Measurements from ENCODE around the gene ZDHHC3. TPM values are rescaled to one million over a fixed set of nuclear protein-coding genes. Genes with fewer than 3 reads are reported as not detected.

Gene ZDHHC3
- total RNA-seq, 2 donors from 2014 or later = 63.7 to 69.7 TPM

- no peak overlapping the region for H3K4me3 Mint-ChIP-seq
- TF ChIP-seq CTCF (conservative IDR thresholded peaks at IDR 0.05) = no peak
- no peak overlapping the region for H3K27ac Mint-ChIP-seq
- H3K9ac ChIP-seq (ENCODE audit: extremely low read depth, low read length, poor library complexity, severe bottlenecking) = no peak overlapping the region
- DNase-seq = no peak
- H3K4me1 ChIP-seq (ENCODE audit: control insufficient read depth, insufficient read depth, low read length) = no peaks in the 10 kb centered on the region
- H3K4me1 Mint-ChIP-seq = peaks cover 7% of the 10 kb centered on the region
- WGBS, 2 experiments (ENCODE audit: insufficient coverage in 1 of 2, insufficient read length in 1 of 2) = 92 to 96% methylated on average over 3 of the region's 3 CpGs
- H3K9me3 ChIP-seq (ENCODE audit: control insufficient read depth, low read length) = no peaks in the 10 kb centered on the region
- H3K27me3 Mint-ChIP-seq (ENCODE audit: insufficient read depth) = peaks cover 6% of the 10 kb centered on the region
- H3K36me3 Mint-ChIP-seq (ENCODE audit: low read depth) = no peaks in the 10 kb centered on the region
- no peak overlapping the region for H3K27ac ChIP-seq (ENCODE audit: low read depth, low read length)
- H3K9me3 Mint-ChIP-seq = no peaks in the 10 kb centered on the region
- H3K36me3 ChIP-seq (ENCODE audit: control insufficient read depth, insufficient read depth, low read length) = no peaks in the 10 kb centered on the region
- H3K4me3 ChIP-seq (ENCODE audit: low read length) = no peak overlapping the region
- no peaks in the 10 kb centered on the region for H3K27me3 ChIP-seq (ENCODE audit: control insufficient read depth, insufficient read depth, low read length, poor library complexity, severe bottlenecking)
Observed at GRCh38 chr3:44910693-44911092, 65.3 kb downstream of the ZDHHC3 start.

- H3K4me1 Mint-ChIP-seq = peaks cover 5% of the 10 kb centered on the region
Observed at GRCh38 chr3:44909063-44909462, 66.9 kb downstream of the ZDHHC3 start.

GRCh38 chr3:44907612-44908011 lies 68.4 kb downstream of the ZDHHC3 start:
- H3K27ac ChIP-seq (ENCODE audit: low read depth, low read length) = no peak overlapping the region
- H3K9me3 Mint-ChIP-seq = no peaks in the 10 kb centered on the region
- H3K36me3 Mint-ChIP-seq (ENCODE audit: low read depth) = no peaks in the 10 kb centered on the region
- H3K4me1 Mint-ChIP-seq = peaks cover 5% of the 10 kb centered on the region
- H3K9me3 ChIP-seq (ENCODE audit: control insufficient read depth, low read length) = no peaks in the 10 kb centered on the region
- no peaks in the 10 kb centered on the region for H3K36me3 ChIP-seq (ENCODE audit: control insufficient read depth, insufficient read depth, low read length)
- WGBS, 2 experiments (ENCODE audit: insufficient coverage in 1 of 2, insufficient read length in 1 of 2) = 88 to 89% methylated on average over 3 to 4 of the region's 4 CpGs
- no peak for TF ChIP-seq CTCF (conservative IDR thresholded peaks at IDR 0.05)
- H3K27me3 ChIP-seq (ENCODE audit: control insufficient read depth, insufficient read depth, low read length, poor library complexity, severe bottlenecking) = no peaks in the 10 kb centered on the region
- H3K4me3 Mint-ChIP-seq = no peak overlapping the region
- no peak overlapping the region for H3K27ac Mint-ChIP-seq
- no peak overlapping the region for H3K4me3 ChIP-seq (ENCODE audit: low read length)
- H3K9ac ChIP-seq (ENCODE audit: extremely low read depth, low read length, poor library complexity, severe bottlenecking) = no peak overlapping the region
- no peaks in the 10 kb centered on the region for H3K4me1 ChIP-seq (ENCODE audit: control insufficient read depth, insufficient read depth, low read length)
- no peak for DNase-seq
- H3K27me3 Mint-ChIP-seq (ENCODE audit: insufficient read depth) = peaks cover 8% of the 10 kb centered on the region

More at GRCh38 chr3:44909063-44909462, 66.9 kb downstream of the ZDHHC3 start:
- Mint-ChIP-seq H3K9me3 (no peaks in the 10 kb centered on the region), H3K36me3 (ENCODE audit: low read depth) (no peaks in the 10 kb centered on the region), H3K4me3 (no peak overlapping the region), H3K27me3 (ENCODE audit: insufficient read depth) (peaks cover 6% of the 10 kb centered on the region), H3K27ac (no peak overlapping the region)
- no peaks in the 10 kb centered on the region for H3K4me1 ChIP-seq (ENCODE audit: control insufficient read depth, insufficient read depth, low read length)
- 87 to 88% methylated on average over 1 to 2 of the region's 2 CpGs for WGBS, 2 experiments (ENCODE audit: insufficient coverage in 1 of 2, insufficient read length in 1 of 2)
- no peaks in the 10 kb centered on the region for H3K36me3 ChIP-seq (ENCODE audit: control insufficient read depth, insufficient read depth, low read length)
- H3K9me3 ChIP-seq (ENCODE audit: control insufficient read depth, low read length) = no peaks in the 10 kb centered on the region
- no peak overlapping the region for H3K4me3 ChIP-seq (ENCODE audit: low read length)
- H3K27ac ChIP-seq (ENCODE audit: low read depth, low read length) = no peak overlapping the region
- DNase-seq = no peak
- H3K27me3 ChIP-seq (ENCODE audit: control insufficient read depth, insufficient read depth, low read length, poor library complexity, severe bottlenecking) = no peaks in the 10 kb centered on the region
- no peak for TF ChIP-seq CTCF (conservative IDR thresholded peaks at IDR 0.05)
- no peak overlapping the region for H3K9ac ChIP-seq (ENCODE audit: extremely low read depth, low read length, poor library complexity, severe bottlenecking)

Data from endodermal cell (in vitro differentiated cells).